NCI-H524 treated with DMSO at 0.1 percent for 48 hours (cell line): Measurements from ENCODE around the gene SMCO2.

Source experiments
- DNase-seq: peaks from one replicate; lab custom pipeline; 2025; lab: John Stamatoyannopoulos, UW

SMCO2 gene

DNA sequence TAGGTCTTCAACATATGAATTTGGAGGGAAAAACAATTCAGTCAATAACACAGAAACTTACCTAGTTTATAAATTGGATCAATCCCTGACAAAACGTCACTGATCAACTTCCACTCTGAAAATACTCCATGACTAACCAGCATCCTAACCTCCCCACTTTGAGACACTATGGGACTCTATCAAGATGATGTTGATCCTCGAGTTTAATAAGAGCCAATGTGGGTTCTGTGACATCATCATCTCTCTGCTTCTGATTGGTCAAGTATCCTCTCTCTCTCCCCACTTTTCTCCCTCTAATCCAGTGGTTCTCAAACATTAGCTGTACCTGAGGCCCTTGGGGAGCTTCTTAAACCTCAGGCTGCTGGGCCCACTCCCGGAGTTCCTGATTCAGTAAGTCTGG is at the start of gene SMCO2:
TSS of gene SMCO2 (plus strand) at position 301 of the 400 bp plus-strand sequence. CDS start 23,896 bp downstream, outside the sequence.
- DNase-seq, result no peak

DNA sequence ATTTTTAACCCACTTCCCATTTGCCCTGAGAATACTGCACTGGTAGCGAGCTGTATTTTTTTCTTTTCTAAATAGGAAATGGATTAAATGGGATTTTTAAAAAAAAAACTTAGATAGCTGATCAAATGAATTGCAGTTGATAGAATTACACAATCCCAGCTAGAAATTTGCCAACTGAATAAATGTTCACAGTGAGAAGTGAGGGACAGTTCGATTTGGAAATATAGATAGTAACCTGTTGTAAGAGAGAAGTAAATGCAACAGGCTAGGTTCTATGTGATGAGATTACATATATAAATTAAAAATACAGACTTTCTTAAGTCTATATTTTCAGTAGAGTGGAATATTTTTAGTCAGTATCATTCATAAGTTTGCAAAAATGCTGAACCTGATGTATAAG is 48.1 kb upstream of the SMCO2 start:
- no peak for DNase-seq

DNA sequence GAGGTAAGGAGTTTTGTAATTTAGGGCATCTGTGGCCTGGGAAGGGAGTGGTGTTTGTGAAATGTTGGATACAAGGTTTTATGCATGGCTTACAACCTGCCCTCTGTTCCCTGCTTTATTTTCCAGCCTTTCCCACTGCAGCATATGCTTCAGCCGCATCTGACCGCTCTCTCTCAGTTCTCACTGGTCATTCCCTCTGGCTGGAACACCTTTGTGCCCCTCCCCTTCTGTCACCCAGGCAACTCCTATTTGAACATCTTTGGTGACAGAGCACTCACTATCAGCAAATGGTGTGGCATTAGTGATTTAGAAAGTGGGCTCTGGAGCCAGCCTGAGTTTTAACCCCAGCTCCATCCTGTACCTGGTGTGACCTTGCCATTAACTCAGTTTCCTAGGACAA is 47.5 kb upstream of the SMCO2 start:
- no peak for DNase-seq

DNA sequence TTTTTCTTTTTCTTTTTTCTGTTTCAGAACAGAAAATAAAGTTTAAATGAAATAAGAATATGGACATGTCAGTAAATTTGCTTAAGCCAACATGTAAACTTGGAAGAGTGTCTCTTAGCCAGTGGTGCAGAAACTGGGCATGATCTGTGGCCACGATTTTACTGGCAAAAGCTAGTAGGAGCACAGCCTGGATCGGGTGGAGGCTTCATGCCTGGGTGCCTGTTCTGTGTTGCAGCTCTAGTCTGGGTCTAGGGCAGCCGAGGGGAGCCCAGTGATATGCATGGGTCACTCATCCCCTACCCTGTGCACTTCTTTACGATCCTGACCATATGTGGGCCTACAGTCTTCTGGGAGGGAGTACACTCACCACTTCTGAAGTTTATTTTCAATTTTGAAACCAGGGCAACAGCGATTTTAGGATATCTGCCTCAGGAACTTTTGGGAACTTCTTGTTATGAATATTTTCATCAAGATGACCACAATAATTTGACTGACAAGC is 45.6 kb upstream of the SMCO2 start:
- no peak for DNase-seq

DNA sequence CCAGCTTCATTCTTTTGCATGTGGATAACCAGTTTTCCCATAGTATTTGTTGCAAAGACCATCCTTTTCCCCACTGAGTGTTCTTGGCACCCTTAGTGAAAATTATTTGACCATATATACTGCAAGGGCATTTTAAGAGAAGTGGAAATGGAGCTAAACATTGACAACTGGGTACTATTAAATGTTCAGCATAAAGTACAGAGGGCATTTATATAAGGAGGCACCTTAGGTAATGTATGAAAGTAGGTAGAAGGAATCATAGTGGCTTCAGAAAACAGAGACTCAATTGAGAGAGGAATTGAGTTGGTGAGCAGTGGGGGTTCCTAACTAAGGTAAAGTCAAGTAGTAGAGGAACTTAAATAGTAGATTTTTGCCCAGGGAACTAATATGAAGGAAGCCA is 34.5 kb upstream of the SMCO2 start:
- no peak for DNase-seq

DNA sequence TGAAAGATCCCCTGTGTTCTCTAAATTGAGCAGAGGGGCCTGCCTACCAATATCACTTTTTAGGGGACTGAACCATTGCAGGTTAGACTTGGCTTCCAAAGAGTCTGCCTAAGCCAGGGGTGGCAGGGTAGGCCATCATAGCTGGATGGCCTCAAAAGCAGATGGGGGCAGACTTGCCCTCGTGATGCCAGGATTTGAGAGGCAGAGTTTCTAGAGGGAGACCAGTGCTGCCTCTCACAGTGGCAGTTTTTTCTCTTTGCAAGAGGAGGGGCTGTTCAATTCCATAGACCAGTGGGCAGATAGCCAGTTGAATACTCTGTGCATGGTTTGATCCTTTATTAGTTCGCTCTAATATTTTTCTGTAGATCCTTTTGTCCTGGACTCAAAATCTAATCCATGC is 23.8 kb upstream of the SMCO2 start:
- DNase-seq, result no peak

DNA sequence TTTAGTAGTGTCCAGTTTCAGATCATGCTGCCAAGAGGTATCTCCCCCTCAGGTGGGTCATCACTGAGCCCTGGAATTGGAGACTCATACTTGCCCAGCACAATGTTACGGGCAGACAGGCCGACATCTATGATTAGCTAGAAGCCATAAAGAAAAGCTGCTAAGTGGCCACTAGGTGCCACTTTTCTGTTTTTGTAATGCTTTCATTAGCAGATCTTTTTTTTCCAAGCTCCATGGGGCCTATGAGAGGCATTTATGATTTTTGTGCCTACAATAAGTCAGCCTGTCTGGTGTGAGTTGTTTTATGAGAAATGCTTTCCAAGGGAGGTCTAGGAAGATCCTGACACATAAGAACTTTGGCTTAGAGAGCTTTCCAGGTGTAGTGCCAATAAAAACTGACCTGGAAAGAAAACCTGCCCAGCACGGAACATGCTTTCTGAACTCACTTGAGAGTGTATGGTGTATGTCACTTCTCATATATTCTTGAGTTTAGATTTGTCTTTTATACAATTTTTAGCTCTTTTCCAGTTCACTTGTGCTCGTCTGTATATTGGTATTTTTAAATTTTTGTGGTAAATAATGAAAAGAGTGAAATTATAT is 21.8 kb upstream of the SMCO2 start:
- DNase-seq, result no peak

DNA sequence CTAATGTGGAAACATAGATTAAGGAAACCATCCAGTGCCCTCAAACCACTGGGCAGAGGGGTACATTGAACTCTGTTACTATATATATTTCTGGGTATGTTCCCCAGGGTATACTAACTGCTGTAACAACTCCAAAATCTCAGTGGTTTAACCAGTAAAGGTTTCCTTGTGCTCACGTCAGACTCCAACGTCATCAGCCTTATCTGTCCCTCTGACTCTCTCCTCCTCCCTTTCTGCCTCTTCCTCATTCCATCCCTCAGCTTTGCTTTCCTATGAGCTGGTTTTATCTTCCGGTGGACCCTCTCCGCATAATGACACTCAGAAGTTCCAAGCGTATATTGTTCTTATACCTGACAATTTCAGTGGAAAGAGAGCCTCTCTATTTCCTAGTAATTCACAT is 21.2 kb upstream of the SMCO2 start:
- no peak for DNase-seq

DNA sequence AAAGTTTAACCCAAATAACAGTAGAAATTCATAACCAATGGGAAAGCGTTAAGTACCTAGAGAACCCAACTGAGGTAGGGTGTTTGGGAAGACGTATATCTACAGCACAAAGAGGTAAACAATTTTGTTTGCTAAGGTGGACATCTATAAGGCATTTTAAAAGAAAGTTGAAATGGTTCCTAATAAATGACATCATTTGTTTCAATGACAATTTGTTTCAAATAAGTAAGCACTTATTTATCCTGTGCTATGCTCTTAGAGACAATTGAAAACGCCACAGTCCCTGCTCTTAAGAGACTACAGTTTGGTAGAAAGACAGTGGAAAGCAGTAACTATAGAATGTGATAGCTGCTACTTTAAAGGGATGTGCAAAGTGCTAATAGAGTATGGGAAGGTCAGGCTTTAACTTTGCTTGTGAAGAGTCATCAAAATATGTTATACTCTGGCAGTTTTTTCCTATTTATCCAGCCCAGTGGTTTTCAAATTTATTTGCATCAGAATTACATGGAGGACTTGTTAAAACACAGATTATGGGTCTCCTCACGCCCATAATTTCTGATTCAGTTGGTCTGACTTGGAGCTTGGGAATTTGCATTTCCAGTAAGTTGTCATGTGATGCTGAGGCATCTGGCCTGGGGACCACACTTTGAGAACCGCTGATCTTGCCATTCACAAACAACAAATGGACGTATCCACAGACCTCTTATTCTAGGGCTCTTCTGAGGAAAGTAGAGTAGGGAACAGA is 19.6 kb upstream of the SMCO2 start:
- DNase-seq, result no peak

DNA sequence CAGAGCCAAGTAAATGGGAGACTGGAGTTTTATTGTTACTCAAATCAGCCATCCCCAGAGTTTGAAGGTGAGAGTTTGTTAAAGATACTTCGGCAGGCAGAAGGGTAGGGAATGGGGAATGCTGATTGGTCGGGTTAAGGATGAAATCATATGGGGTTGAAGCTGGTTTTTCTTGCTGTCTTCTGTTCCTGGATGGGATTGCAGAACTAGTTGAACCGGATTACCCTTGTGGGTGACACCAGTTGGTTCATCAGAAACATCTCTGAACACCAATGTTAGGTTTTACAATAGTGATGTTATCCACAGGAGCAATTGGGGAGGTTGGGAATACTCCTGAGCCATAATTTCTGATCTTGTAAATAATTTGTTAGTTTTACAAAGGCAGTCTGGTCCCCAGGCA is 18.7 kb upstream of the SMCO2 start:
- no peak for DNase-seq

DNA sequence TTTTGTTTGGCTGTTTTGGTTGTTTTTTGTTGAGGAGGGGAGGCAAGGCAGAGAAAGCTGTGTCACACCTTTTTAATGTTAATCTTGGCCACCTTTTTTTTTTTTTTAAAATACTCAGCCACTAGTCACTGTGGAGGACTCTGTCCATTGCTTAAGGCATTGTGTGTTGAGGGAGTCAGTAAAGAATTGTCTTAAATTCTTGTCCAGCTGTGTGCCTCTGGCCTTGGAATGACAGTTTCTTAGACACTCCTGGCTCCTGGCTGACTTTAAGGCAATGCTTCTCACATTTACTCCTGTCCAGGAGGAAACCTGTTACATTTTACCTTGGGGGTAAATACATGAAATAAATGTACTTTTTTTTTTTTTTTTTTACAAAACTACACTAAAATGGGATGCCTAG is 18.1 kb upstream of the SMCO2 start:
- DNase-seq, result no peak

DNA sequence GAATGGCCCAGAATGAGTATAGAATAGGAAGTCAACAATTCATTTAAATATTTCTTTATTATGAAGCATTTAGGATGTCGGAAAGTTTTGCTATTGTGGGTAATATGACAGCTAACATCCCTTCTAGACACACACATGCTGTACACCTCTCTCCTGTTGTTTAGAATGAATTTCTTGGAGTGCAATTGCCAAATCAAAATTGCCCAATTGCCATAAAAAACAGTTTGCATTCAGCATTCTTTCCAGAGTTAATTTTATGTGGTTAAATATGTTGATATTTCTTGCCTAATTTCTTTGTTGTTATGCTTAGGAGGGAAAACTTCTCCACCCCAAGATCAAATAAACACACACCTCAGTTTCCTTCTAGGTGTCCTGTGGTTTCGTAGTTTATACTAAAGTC is 16.9 kb upstream of the SMCO2 start:
- DNase-seq, result no peak

DNA sequence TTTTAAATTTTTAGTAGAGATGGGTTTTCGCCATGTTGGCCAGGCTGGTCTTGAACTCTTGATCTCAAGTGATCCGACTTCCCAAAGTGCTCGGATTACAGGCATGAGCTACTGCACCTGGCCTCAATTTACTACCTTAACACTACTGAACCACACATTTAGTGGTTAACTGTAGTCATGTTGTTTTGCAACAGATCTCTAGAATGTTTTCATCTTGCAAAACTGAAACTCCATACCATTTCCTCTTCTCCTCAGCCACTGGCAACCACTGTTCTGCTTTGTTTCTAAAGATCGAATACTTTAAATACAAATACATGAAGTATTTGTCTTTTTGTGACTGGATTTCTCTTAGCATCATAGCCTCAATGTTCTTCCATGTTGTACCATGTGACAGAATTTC is 15.4 kb upstream of the SMCO2 start:
- no peak for DNase-seq

DNA sequence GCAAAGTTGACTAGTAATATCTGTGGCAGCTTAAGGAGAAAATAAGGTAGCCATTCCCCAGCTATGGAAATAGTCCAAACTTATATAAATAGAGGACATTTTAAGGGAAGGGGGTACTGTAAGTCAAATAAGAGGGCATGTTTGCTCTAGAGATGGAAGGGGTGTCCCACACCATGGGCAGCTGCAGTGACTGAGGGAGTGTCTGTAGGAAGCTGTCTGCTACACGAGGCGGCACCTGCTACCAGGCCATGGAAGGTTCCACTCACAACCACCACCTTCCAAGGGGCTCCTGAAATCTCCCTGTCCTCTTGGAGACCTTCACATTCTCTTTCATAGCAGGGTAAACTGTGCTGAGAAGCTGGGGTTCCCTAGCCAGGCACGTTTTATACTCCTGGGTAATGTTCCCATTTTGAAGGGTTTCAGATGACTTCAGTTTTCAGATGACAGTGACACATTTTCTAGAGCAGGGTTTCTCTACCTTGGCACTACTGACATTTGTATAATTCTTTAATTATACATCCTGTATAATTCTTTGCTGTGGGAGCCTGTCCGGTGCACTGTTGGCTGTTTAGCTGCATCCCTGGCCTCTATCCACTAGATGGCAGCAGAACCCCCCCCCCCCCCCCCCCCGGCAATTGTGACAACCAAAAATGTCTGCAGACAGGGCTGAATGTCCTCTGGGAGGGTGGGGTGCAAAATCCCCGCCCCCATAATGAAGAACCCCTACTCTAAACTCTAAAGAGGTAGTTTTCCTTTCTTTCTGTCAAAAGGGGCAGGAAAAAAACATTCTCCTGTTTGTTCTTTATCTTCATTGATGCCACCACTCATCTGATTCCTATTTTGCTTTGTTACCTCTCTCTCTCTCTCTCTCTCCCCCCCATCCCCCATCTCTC is 11.6 kb upstream of the SMCO2 start:
- no peak for DNase-seq

DNA sequence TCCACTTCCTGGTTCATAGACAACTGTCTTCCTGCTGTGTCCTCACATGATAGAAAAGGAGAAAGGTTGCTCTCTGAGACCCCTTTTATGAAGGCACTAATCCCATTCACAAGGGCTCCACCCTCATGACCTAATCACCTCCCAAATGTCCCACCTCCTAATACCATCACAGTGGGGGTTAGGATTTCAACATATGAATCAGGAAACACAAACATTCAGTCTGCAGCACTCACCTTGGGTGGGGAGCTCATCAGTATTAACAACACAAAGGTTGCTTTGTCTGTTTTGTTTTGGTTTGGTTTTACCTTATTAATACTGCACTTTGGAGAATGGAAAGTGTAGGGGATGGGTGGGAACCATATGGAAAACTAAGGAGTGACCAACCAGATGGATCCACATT is 10.5 kb upstream of the SMCO2 start:
- no peak for DNase-seq

DNA sequence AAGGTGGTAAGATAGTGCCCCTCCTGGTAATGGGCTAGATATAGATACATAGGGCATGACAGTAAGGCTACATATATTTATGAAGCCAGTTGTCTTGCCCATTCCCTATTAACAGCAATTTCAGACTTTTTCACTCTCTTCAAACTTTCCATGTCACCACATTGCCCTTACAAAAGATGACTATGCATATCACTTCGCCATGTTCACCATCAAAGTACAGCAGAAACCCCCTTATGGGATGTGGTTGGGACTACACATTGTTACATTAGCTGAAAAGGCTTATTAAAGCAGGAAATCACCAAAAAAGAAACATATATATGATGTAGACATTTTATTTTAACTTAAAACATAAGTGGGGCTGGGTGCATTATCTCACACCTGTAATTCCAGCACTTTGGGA is 9.8 kb upstream of the SMCO2 start:
- no peak for DNase-seq

DNA sequence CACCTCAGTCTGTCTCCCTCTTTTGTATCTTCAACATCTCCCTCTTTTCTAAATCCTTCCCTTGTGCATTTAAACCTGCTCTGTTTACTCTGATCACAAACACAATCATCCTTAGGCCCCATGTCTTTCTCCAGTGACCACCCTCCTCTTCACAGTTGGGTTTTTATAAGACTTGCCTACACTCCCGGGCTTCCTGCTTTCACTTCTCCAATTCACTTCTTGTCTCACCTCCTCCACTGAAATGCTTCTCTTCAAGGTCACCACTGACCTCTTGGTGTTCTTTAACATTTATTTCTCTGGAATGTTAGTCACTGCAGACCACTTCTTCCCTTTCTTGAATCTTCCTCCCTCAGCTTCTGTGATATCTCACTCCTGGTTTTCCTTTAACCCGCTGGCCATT is 8.7 kb upstream of the SMCO2 start:
- no peak for DNase-seq

DNA sequence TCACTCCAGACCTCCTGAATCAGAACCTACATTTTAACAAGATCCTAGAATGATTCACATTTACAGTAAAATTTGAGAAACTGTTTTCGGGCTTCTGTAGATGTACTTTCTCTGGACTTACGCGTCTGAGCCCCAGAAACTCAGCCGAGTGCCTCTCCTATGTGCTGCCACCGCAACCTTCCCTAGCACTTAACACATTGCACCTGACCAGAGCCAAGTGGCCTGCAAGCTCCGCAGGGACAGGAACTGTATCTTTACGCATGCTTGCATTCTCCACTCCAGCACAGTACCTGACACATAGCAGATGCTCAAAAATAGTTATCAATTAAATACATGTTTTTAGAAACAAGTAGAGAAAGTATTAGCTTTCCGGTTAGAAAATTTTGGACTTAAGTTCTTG is 1.2 kb downstream of the SMCO2 start:
- no peak for DNase-seq

DNA sequence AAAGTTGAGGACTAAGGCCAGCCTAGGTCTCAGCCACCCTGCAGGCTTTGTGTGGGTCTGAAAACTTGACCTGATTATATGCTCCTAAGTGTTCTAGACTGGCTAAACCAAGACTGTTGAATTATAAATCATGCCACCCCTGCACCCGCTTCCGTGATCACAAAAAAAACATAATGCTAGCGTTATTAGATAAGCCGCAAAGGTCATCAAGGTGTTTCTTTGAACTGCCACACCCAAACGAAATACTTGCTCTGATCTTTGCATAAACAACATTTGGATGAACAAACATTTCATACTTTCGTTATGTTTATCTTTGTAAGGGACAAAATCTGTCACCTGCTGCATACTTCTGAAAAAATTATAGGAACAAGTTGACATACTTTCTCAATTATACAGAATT is 2.5 kb downstream of the SMCO2 start:
- no peak for DNase-seq

DNA sequence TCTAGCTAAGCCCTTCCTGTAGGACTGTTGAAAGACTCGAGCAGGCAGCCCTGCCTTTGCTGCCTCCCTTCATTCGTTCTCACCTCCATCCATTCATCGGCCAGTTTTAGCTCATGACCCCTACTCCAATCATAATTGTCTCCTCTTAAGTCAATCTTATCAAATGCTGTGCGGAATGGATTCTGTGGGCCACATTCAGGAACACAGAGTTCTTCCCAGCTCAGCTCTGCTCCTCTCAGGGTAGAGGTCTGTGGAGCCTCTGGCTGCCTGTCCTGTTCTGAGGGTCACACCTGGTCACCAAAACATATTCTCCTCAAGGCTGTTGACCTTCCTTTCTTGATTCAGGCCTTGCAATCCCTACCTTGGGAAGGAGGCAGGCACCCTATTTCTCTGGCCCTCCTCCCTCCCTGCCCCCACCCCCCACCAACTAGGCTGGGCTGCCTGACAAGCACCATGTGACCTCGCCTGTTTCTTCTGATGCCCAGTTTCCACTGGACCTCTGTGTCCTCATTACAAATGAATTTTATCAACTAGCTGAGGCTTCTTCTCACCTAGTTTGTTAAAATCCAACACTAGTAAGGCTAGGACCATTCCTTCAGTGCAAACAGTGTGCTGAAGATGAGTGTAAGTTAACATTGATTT is 3.5 kb downstream of the SMCO2 start:
- no peak for DNase-seq

DNA sequence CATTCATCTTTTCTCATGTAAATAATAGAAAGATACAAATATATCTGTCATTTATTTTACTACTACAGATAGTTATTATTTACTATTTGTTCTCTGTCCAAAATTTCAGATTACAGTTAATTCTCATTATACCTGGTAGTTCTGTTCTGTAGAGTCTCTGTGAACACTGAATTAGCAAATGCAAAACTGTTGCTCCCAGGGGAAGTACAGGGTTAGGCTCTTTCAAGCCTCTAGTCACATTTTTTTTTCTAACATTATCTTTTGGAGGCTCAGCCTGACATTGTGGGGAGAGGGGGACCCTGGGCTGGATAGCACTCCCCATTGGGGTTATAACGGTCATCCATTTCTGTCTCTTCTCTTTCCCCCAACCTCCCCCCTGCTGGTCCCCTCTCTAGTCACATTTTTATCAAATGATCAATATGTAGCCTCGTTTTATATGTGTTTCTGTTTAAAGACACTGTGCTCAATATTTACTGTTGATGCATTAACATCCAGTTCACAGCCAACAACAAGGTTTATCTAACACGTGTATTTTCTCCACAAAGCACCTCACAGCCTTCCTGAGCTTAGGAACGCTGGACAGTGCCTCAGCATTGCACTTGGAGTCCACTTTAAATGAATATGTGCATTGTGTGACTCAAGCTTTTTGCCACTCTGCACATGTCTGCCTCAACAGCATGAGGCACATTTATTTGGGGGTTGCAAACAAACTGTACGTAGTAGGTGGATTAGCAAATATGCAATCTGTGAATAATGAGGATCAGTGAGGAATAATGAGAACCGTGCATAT is 4.7 kb downstream of the SMCO2 start:
- no peak for DNase-seq

DNA sequence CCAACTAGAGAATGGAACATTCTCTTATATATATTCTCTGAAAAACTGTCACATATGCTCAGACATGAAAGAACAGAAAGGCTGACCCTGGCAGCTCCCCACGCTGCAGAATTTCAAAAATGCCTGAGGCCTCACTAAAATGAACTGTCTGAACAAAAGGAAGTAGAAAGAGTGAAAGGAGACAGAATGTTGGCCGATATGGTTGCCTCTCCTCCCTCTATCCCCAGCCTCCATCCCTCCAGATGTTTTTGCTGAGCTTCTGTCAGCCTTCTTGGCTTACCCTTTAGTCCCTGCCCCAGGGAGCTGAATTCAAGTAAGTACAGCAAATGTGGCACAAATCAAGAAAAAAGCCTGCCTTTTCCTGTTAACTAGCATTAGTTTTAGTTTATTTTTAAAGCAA is 6.9 kb downstream of the SMCO2 start:
- DNase-seq, result no peak
